ENCODE data around the gene WWP2. TPM values are rescaled to one million over a fixed set of nuclear protein-coding genes. Genes with fewer than 3 reads are reported as not detected.

Gene WWP2
- total and polyA plus RNA-seq, 2 donors (not counting 3 experiments of a cell fraction or from before 2014, with no cell fraction given), result 17.9 to 44.9 TPM

GRCh38 chr16:69863401-69864281, 101.5 kb downstream of the WWP2 start:
- POLR2A ChIA-PET, result no interaction called here
- Histone ChIP-seq H3K27ac (ENCODE audit: insufficient read depth, low read depth, low read length) (no peak overlapping the region), H3K4me3 (replicated peaks in 1 of 3; ENCODE audit: insufficient read depth in 1 of 3, low read depth in 1 of 3, low read length in 3 of 3) (no peak overlapping the region), H3K79me2 (ENCODE audit: control insufficient read depth, insufficient read depth, low read length) (no peaks in the 10 kb centered on the region), H3K9me3 (replicated peaks; ENCODE audit: control insufficient read depth, insufficient read depth, low read length) (no peaks in the 10 kb centered on the region), H3K9ac (replicated peaks; ENCODE audit: extremely low read depth, insufficient read depth, low read length) (no peak overlapping the region), H3K4me2 (ENCODE audit: insufficient read depth, low read length) (no peak overlapping the region), H4K20me1 (replicated peaks; ENCODE audit: control insufficient read depth, extremely low read depth, insufficient read depth, low read length) (no peaks in the 10 kb centered on the region), H3K36me3 (ENCODE audit: control insufficient read depth in 2 of 2, extremely low read depth in 1 of 2, insufficient read depth in 2 of 2, low read length in 2 of 2) (no peaks in the 10 kb centered on the region), H3K9me1 (replicated peaks; ENCODE audit: control insufficient read depth, extremely low read depth, insufficient read depth, low read length) (no peaks in the 10 kb centered on the region), H2AFZ (ENCODE audit: low read depth, low read length) (no peak overlapping the region), H3K4me1 (ENCODE audit: control insufficient read depth, extremely low read depth, insufficient read depth, low read length) (no peaks in the 10 kb centered on the region), H3K27me3 (ENCODE audit: control insufficient read depth in 2 of 2, insufficient read depth in 2 of 2, low read length in 2 of 2) (no peaks in the 10 kb centered on the region)
- TF ChIP-seq CTCF (IDR thresholded peaks at IDR 0.05; ENCODE audit: extremely low read depth in 1 of 2, insufficient read depth in 1 of 2, low read depth in 1 of 2, low read length in 2 of 2) (no peak), FOS (IDR thresholded peaks at IDR 0.05; ENCODE audit: borderline replicate concordance, insufficient read depth, low read length) (no peak), EZH2 (IDR thresholded peaks at IDR 0.05; ENCODE audit: borderline replicate concordance, low read depth, low read length, severe bottlenecking) (no peak), POLR2AphosphoS5 (IDR thresholded peaks at IDR 0.05; ENCODE audit: insufficient read depth, low read depth, low read length) (no peak), POLR2A (IDR thresholded peaks at IDR 0.05; ENCODE audit: low read depth, low read length) (no peak), GATA2 (IDR thresholded peaks at IDR 0.05; ENCODE audit: insufficient read depth, insufficient read length, low read depth, low read length) (no peak), MYC (IDR thresholded peaks at IDR 0.05; ENCODE audit: low read depth, low read length) (no peak), MAX (IDR thresholded peaks at IDR 0.05; ENCODE audit: insufficient read depth, insufficient read length) (no peak), JUN (IDR thresholded peaks at IDR 0.05; ENCODE audit: borderline replicate concordance, insufficient read depth, insufficient read length, low read depth) (no peak)
- CTCF ChIA-PET, result interaction anchor here (1.7 kb wide), 1 partner anchor 67 kb away, joined by 5 read pairs; no protein-coding TSS in a partner anchor
- dilution Hi-C loops (cut with MboI; ENCODE audit: extremely low pct_ligation_motif_present, low sequenced_read_pairs) (no loop called here), intact Hi-C loops (cut with micrococcal nuclease) (no loop called here)
- no TSS peak for BruUV-seq (replicated peaks)
- DNase-seq (ENCODE audit: low read depth, low spot score) (no peak), FAIRE-seq (no peak)

All from endothelial cell of umbilical vein (primary cell).